Activated T-cell treated with anti-CD3 and anti-CD28 coated beads, Interleukin-2, amount 50 U/mL, for 1 hour (primary cell): ENCODE measurements around the gene ZNF169.
"Not testable (repeated sequence)": the region's sequence is repeated elsewhere in the genome, so short reads cannot be mapped to it uniquely, and the experiment has no call there.

Experiments
- DNase-seq: peaks from one replicate; pipeline ENCODE4 v3.0.0-alpha.2; 2020

ZNF169 gene

GRCh38 chr9:94259077-94259862 is at the start of gene ZNF169:
TSS of gene ZNF169 (plus strand) at chr9:94259298. CDS start at chr9:94278813, 19,515 bp downstream.
- peak; percentile 84 for DNase-seq

- DNase-seq, result no peak
Observed at GRCh38 chr9:94210616-94211603, 48.2 kb upstream of the ZNF169 start.

- DNase-seq, result no peak
Observed at GRCh38 chr9:94212091-94212490, 47.0 kb upstream of the ZNF169 start.

GRCh38 chr9:94212531-94212930 is 46.6 kb upstream of the ZNF169 start:
- no peak for DNase-seq

- peak; percentile 68 for DNase-seq
Observed at GRCh38 chr9:94213511-94214124, 45.5 kb upstream of the ZNF169 start.

- DNase-seq, result no peak
Observed at GRCh38 chr9:94222870-94223269, 36.2 kb upstream of the ZNF169 start.

GRCh38 chr9:94225413-94225812 is 33.7 kb upstream of the ZNF169 start:
- DNase-seq, result not testable (repeated sequence)

- no peak for DNase-seq
Observed at GRCh38 chr9:94228616-94229015, 30.5 kb upstream of the ZNF169 start.

- no peak for DNase-seq
Observed at GRCh38 chr9:94232428-94232827, 26.7 kb upstream of the ZNF169 start.

GRCh38 chr9:94241098-94241497 is 18.0 kb upstream of the ZNF169 start:
- not testable (repeated sequence) for DNase-seq

- DNase-seq, result no peak
Observed at GRCh38 chr9:94245651-94246050, 13.4 kb upstream of the ZNF169 start.

GRCh38 chr9:94250456-94250855 is 8.6 kb upstream of the ZNF169 start:
- no peak for DNase-seq

- DNase-seq, result no peak
Observed at GRCh38 chr9:94256007-94256406, 3.1 kb upstream of the ZNF169 start.

- not testable (repeated sequence) for DNase-seq
Observed at GRCh38 chr9:94265626-94266402, 6.7 kb downstream of the ZNF169 start.

- no peak for DNase-seq
Observed at GRCh38 chr9:94269264-94269663, 10.2 kb downstream of the ZNF169 start.

GRCh38 chr9:94270009-94270408 is 10.9 kb downstream of the ZNF169 start:
- DNase-seq, result no peak

GRCh38 chr9:94277029-94277428 is 17.9 kb downstream of the ZNF169 start:
- DNase-seq, result not testable (repeated sequence)

GRCh38 chr9:94277885-94278536 is 18.9 kb downstream of the ZNF169 start:
- no peak for DNase-seq

- no peak for DNase-seq
Observed at GRCh38 chr9:94280409-94280989, 21.4 kb downstream of the ZNF169 start.

GRCh38 chr9:94281101-94281500 is 22.0 kb downstream of the ZNF169 start:
- DNase-seq, result no peak

- no peak for DNase-seq
Observed at GRCh38 chr9:94286116-94286515, 27.0 kb downstream of the ZNF169 start.
